NT2/D1 (cell line): Measurements from ENCODE around the gene CTIF.

Experiments used
- YY1 ChIP-seq: IDR thresholded peaks from 2 replicates; pipeline ENCODE4 v1.6.1; 2011; ENCODE audit not compliant: insufficient read length, insufficient read depth
- ZNF274 ChIP-seq: IDR thresholded peaks from 2 replicates; pipeline ENCODE4 v1.6.1; 2011; ENCODE audit warnings: mild to moderate bottlenecking, low read depth, low read length

DNA sequence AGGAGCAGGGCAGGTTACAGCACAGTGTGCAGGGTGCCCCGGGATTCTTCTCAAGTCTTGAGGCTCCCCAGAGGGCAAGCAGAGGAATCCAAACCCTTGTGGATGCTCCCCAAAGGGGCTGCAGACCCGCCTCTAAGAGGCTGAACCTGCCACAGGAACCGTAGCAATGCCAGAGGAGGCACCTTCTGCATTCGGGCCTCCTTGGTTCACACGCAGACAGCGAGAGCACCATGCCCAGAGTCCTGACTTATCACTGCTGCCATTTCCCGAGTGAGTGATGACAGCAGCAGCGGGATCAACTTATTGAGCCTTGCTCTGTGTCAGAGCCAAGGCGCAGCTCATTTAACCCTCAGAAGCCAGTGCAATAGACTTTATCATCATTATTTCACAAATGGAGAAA, 203.5 kb downstream of the CTIF start:
- TF ChIP-seq ZNF274, result no peak
- no peak for TF ChIP-seq YY1
